ENCODE results near the gene NRDC. TPM values are rescaled to one million over a fixed set of nuclear protein-coding genes. Genes with fewer than 3 reads are reported as not detected.

Gene NRDC
- total and polyA plus RNA-seq, 10 of the 15 experiments (the other 5 are each of a cell fraction or from before 2014, with no cell fraction given): 50.1 to 134 (median 90.4) TPM

- ATAC-seq: no peak
- Histone ChIP-seq H3K9ac (ENCODE audit: control insufficient read depth, insufficient read depth, low read length) (no peak overlapping the region), H3K9me3 (replicated peaks; ENCODE audit: control insufficient read depth, insufficient read depth, low read length) (no peaks in the 10 kb centered on the region), H3K4me3 (no peak overlapping the region), H3K79me2 (ENCODE audit: control insufficient read depth, insufficient read depth, low read length) (peaks cover 2% of the 10 kb centered on the region), H3K27me3 (replicated peaks in 1 of 2; ENCODE audit: control insufficient read depth in 2 of 2, insufficient read depth in 2 of 2, low read length in 1 of 2) (no peaks in the 10 kb centered on the region), H3K4me2 (ENCODE audit: control insufficient read depth, insufficient read depth) (no peak overlapping the region), H3K27ac (ENCODE audit: control insufficient read depth, insufficient read depth) (no peak overlapping the region), H3K36me3 (ENCODE audit: control insufficient read depth in 2 of 2, insufficient read depth in 2 of 2, low read length in 1 of 2) (peaks cover 3 to 15% of the 10 kb centered on the region in 2 experiments), H4K20me1 (ENCODE audit: control insufficient read depth, insufficient read depth) (no peaks in the 10 kb centered on the region), H3K4me1 (ENCODE audit: control insufficient read depth, insufficient read depth, low read length) (peaks cover 2% of the 10 kb centered on the region; the same call in 1 of the 2 replicates), H2AFZ (ENCODE audit: control insufficient read depth, low read depth, low read length) (no peak overlapping the region)
- CTCF ChIA-PET: interaction anchor here (0.8 to 1.1 kb wide), 2 partner anchors 17 to 98 kb away, joined by 3 read pairs; no protein-coding TSS in a partner anchor
- FAIRE-seq: no peak
- SMC1A ChIA-PET (ENCODE audit: uncharacterized antibody, unreplicated experiment): interaction anchor here (0.8 to 2.6 kb wide), 10 partner anchors 8 to 226 kb away, joined by 3 to 9 read pairs (median 4); no protein-coding TSS in a partner anchor
- POLR2A ChIA-PET: interaction anchor here (0.7 to 0.9 kb wide), 2 partner anchors 40 to 72 kb away, joined by 3 read pairs; no protein-coding TSS in a partner anchor
- intact Hi-C loops (cut with micrococcal nuclease; ENCODE audit: unreplicated experiment): no loop called here
- no peak for DNase-seq (ENCODE audit: low read depth, low spot score)
- in situ Hi-C loops (cut with MboI): no loop called here
- TF ChIP-seq RAD21 (IDR thresholded peaks at IDR 0.05; ENCODE audit: insufficient read depth, low read depth, low read length): no peak
- TF ChIP-seq ELK1 (IDR thresholded peaks at IDR 0.05; ENCODE audit: low read depth, low read length): no peak
- RAD21 ChIA-PET (ENCODE audit: unreplicated experiment): interaction anchor here (0.7 kb wide), 1 partner anchor 60 kb away, joined by 3 read pairs; no protein-coding TSS in a partner anchor
- WGBS (ENCODE audit: insufficient coverage, insufficient replicate concordance, low lambda C conversion rate, missing lambda C conversion rate): 100% methylated on average over 1 of the region's 1 CpG
- BruUV-seq (replicated peaks): no TSS peak
Measured at GRCh38 chr1:51839094-51839493, 39.4 kb downstream of the NRDC start.

- ATAC-seq (no peak), FAIRE-seq (no peak), DNase-seq (ENCODE audit: low read depth, low spot score) (no peak)
- WGBS (ENCODE audit: insufficient coverage, insufficient replicate concordance, low lambda C conversion rate, missing lambda C conversion rate): 100% methylated on average over 1 of the region's 1 CpG
- TF ChIP-seq CREB1 (IDR thresholded peaks at IDR 0.05; ENCODE audit: low read depth) (no peak), ZNF622 (IDR thresholded peaks at IDR 0.05) (no peak), ETV6 (conservative IDR thresholded peaks at IDR 0.05 in 1 of 2, IDR thresholded peaks at IDR 0.05 in 1 of 2; ENCODE audit: borderline replicate concordance in 1 of 2, low read depth in 1 of 2) (no peak), CHD2 (IDR thresholded peaks at IDR 0.05; ENCODE audit: borderline replicate concordance, low read depth, low read length) (no peak), FOXM1 (IDR thresholded peaks at IDR 0.05; ENCODE audit: low read depth, low read length) (no peak), WRNIP1 (IDR thresholded peaks at IDR 0.05; ENCODE audit: borderline replicate concordance, low read depth, low read length) (no peak)
- intact Hi-C loops (cut with micrococcal nuclease; ENCODE audit: unreplicated experiment) (no loop called here), in situ Hi-C loops (cut with MboI) (no loop called here)
- H3K9ac ChIP-seq (ENCODE audit: control insufficient read depth, insufficient read depth, low read length): no peak overlapping the region
- H3K4me3 ChIP-seq: no peak overlapping the region
- POLR2A ChIA-PET: no interaction called here
- RAD21 ChIA-PET (ENCODE audit: unreplicated experiment): no interaction called here
- H3K27me3 ChIP-seq (replicated peaks in 1 of 2; ENCODE audit: control insufficient read depth in 2 of 2, insufficient read depth in 2 of 2, low read length in 1 of 2): no peaks in the 10 kb centered on the region
- H3K4me1 ChIP-seq (ENCODE audit: control insufficient read depth, insufficient read depth, low read length): no peaks in the 10 kb centered on the region
- no peak overlapping the region for H2AFZ ChIP-seq (ENCODE audit: control insufficient read depth, low read depth, low read length)
- no peak overlapping the region for H3K4me2 ChIP-seq (ENCODE audit: control insufficient read depth, insufficient read depth)
- CTCF ChIA-PET: interaction anchor here (1.3 kb wide), 1 partner anchor 23 kb away, joined by 3 read pairs; no protein-coding TSS in a partner anchor
- peaks cover 3 to 23% of the 10 kb centered on the region in 2 experiments for H3K36me3 ChIP-seq (ENCODE audit: control insufficient read depth in 2 of 2, insufficient read depth in 2 of 2, low read length in 1 of 2)
- no peaks in the 10 kb centered on the region for H4K20me1 ChIP-seq (ENCODE audit: control insufficient read depth, insufficient read depth)
- H3K79me2 ChIP-seq (ENCODE audit: control insufficient read depth, insufficient read depth, low read length): peaks cover 2% of the 10 kb centered on the region; the same call in 1 of the 2 replicates
- SMC1A ChIA-PET (ENCODE audit: uncharacterized antibody, unreplicated experiment): interaction anchor here (1.3 kb wide), 1 partner anchor 9 kb away, joined by 5 read pairs; no protein-coding TSS in a partner anchor
- H3K9me3 ChIP-seq (replicated peaks; ENCODE audit: control insufficient read depth, insufficient read depth, low read length): no peaks in the 10 kb centered on the region
- no TSS peak for BruUV-seq (replicated peaks)
- no peak overlapping the region for H3K27ac ChIP-seq (ENCODE audit: control insufficient read depth, insufficient read depth)
Measured at GRCh38 chr1:51837243-51837642, 41.3 kb downstream of the NRDC start.

Data from GM12878 (cell line).